Cardiac muscle cell (in vitro differentiated cells and primary cell): ENCODE measurements around the gene CD247. TPM values are rescaled to one million over a fixed set of nuclear protein-coding genes. Genes with fewer than 3 reads are reported as not detected.

ENCODE experiments used
- DNase-seq, 2 donors: peaks; one replicate each; pipeline versions ENCODE4 v3.0.0 to v3.0.0-alpha.2; 2010 to 2017; ENCODE audit warnings: low read depth in 1 of 2, low spot score in 1 of 2
- H3K27ac ChIP-seq: fragments of 200-600 bp; sonication (generic); 2 replicates; pipeline ENCODE4 v1.5.1; 2016
- H3K27me3 ChIP-seq: fragments of 200-600 bp; sonication (generic); 2 replicates; pipeline ENCODE4 v1.6.0; 2016; ENCODE audit warnings: control low read depth
- H3K36me3 ChIP-seq: fragments of 200-600 bp; sonication (generic); 2 replicates; pipeline ENCODE4 v1.5.1; 2016; ENCODE audit warnings: control low read depth
- H3K4me1 ChIP-seq: fragments of 200-600 bp; sonication (generic); 2 replicates; pipeline ENCODE4 v1.8.1; 2017; ENCODE audit warnings: low read depth, mild to moderate bottlenecking, mixed run types
- H3K4me3 ChIP-seq: fragments of 200-600 bp; sonication (generic); 2 replicates; pipeline ENCODE4 v1.5.1; 2016; ENCODE audit warnings: mild to moderate bottlenecking
- H3K9me3 ChIP-seq: fragments of 200-600 bp; sonication (generic); 2 replicates; pipeline ENCODE4 v1.5.1; 2017; ENCODE audit warnings: low read depth, mild to moderate bottlenecking, control low read depth
- CTCF ChIP-seq: IDR thresholded peaks from 2 replicates; pipeline ENCODE4 v1.5.1; 2012; ENCODE audit warnings: low read depth, mild to moderate bottlenecking, low read length
- polyA plus RNA-seq: library from polyadenylated mRNA; unstranded; fragments of >200 nt; fragmentation: Nextera tagmentation; extraction: Ambion mirVana; gene quantifications from 2 replicates; pipeline ENCODE4 v1.2.1, GENCODE V29; 2016
- total RNA-seq: library from RNA; depleted of rRNA; stranded (reverse); fragments of >200 nt; gene quantifications from 2 replicates; pipeline ENCODE4 v1.2.3, GENCODE V29; 2016

The CD247 gene
- total and polyA plus RNA-seq, 2 experiments from 2014 or later, result 0.80 TPM; not detected in 1

DNA sequence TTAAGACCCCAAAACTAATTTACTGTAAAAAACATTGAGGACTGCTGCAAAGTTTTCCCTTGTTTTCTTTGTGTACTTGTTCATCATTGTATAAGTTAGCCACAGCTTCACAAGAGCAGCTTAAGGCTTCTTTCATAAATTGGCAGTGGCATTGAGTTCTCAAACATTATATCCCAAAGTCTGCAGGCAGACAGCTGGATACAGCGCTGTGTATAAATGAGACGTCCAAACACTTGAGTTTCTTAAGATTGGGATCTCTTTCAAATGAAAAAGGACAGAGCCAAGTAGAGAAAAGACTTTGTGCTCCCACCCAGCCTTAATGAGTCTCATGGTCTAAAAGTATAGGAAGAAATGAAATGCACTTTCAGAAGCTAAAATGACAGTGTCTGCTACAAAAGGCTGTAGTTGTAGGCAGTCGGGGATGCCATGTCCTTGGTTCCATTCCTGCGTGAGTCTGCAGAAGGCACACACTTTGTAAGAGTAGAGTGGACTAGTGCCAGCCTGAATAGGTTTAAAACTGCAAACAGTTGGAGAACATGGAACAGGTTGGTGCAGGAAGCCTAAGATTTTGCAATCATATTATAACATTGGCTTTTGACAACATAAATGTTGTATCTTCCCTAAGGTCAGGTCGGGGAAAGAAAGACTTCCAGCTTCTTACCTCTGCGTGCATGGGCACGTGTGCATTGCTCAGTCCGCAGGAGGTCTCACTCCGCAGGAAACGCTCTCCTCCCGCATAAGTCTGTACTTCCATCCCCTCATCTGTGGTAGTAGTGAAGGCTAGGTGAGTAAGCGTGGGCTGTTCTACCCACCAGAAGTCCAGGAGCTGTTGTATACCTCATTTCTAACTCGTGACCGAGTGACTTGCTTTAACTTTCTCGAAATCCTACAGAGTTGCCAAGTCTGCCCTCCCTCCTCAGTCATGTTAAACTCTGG lies 94.4 kb downstream of the CD247 start:
- Histone ChIP-seq H3K4me3 (no peak overlapping the region), H3K27ac (no peak overlapping the region), H3K27me3 (no peaks in the 10 kb centered on the region), H3K4me1 (peaks cover 6% of the 10 kb centered on the region), H3K9me3 (no peaks in the 10 kb centered on the region), H3K36me3 (no peaks in the 10 kb centered on the region)
- no peak for DNase-seq
- no peak for TF ChIP-seq CTCF

- no peak for TF ChIP-seq CTCF
- Histone ChIP-seq H3K36me3 (peaks cover 5% of the 10 kb centered on the region), H3K4me1 (peaks cover 6% of the 10 kb centered on the region), H3K9me3 (no peaks in the 10 kb centered on the region), H3K27me3 (no peaks in the 10 kb centered on the region), H3K27ac (no peak overlapping the region), H3K4me3 (no peak overlapping the region)
- peak in 1 of 2 donors; percentile 11 for DNase-seq
Observed at GRCh38 chr1:167420510-167420909, 97.8 kb downstream of the CD247 start.

DNA sequence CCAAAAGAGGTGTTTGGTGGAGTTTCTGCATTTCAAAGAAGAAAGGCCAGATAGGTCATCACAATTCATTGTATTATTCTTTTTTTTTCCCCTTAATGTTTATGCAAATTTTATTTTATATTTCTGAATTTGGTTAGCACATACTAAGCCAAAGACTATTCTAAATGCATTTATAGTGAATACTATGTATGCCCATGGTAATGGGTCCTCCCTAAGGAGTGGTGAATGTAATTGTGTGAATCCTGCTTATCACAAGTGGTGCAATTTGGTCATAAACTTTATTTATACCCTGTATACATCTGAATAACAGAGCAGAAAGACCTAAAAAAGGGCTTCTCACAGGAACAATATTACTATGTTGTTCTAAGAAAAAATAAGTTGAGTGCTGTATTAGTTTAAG lies 99.1 kb downstream of the CD247 start:
- no peaks in the 10 kb centered on the region for H3K9me3 ChIP-seq
- TF ChIP-seq CTCF, result no peak
- H3K4me3 ChIP-seq, result no peak overlapping the region
- no peak for DNase-seq
- no peak overlapping the region for H3K27ac ChIP-seq
- H3K27me3 ChIP-seq, result no peaks in the 10 kb centered on the region
- peaks cover 6% of the 10 kb centered on the region for H3K4me1 ChIP-seq
- peaks cover 5% of the 10 kb centered on the region for H3K36me3 ChIP-seq

GRCh38 chr1:167418391-167418790 lies 99.9 kb downstream of the CD247 start:
- TF ChIP-seq CTCF, result no peak
- Histone ChIP-seq H3K4me1 (peaks cover under 1% of the 10 kb centered on the region), H3K36me3 (peaks cover 5% of the 10 kb centered on the region), H3K27ac (no peak overlapping the region), H3K4me3 (no peak overlapping the region), H3K27me3 (no peaks in the 10 kb centered on the region), H3K9me3 (no peaks in the 10 kb centered on the region)
- DNase-seq, result peak in 1 of 2 donors; percentile 29

DNA sequence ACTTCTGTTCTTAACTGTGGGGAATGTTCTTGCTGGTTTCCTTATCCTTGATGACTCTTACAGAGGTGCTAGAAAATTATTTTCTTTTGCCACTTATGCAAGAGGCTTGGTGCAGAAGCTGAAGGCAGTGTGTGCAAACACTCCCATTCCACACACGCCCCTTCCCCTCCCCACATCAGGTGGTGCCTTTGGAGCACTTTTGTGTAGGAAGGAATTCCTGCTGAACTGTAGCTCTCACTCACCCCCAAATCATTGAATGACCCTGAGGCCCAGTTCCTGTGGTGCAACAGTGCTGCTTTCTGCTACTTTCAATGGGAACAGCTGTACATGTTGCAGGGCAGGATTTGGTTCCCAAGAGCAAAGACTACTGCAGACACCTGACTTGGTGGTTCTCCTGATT lies 101.8 kb downstream of the CD247 start:
- Histone ChIP-seq H3K9me3 (no peaks in the 10 kb centered on the region), H3K4me3 (no peak overlapping the region), H3K27me3 (no peaks in the 10 kb centered on the region), H3K27ac (no peak overlapping the region), H3K36me3 (peaks cover 10% of the 10 kb centered on the region), H3K4me1 (no peaks in the 10 kb centered on the region)
- TF ChIP-seq CTCF, result no peak
- DNase-seq, result no peak
